HL-60/S4 treated with phorbol 12-myristate 13-acetate at 8.2 ng/mL for 4 days and 3 days (cell line): ENCODE results near the gene MUC22.
"Not testable (repeated sequence)": the region's sequence is repeated elsewhere in the genome, so short reads cannot be mapped to it uniquely, and the experiment has no call there.

ENCODE experiments used
- in situ Hi-C: fragments of 300-500 bp; cut with MboI; formaldehyde crosslinking; loops from 2 replicates; pipeline ENCODE4 v1.15.0; 2022; ENCODE audit warnings: low sequenced_read_pairs

The MUC22 gene

GRCh38 chr6:31035862-31036497 is 25.7 kb downstream of the MUC22 start:
- in situ Hi-C loops: no loop called here

DNA sequence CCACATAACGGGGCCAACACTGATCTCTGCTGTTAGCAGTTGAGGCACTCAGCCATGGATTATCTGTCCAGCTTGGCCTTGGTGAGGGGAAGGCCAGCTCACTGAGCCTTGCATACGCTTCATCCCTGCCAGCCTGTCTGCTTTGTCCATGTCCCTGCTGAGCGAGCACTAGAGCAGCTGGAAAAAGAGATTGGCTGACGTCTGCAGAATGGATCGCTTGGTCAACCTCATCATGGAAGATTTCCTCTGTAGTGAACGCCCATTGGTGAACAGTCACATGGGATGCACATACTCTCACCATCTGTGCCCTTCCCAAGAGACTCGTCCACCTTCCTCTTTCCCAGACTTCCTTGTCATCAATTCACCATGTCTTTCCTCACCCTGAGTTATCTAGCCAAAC is 26.9 kb downstream of the MUC22 start:
- in situ Hi-C loops: no loop called here

DNA sequence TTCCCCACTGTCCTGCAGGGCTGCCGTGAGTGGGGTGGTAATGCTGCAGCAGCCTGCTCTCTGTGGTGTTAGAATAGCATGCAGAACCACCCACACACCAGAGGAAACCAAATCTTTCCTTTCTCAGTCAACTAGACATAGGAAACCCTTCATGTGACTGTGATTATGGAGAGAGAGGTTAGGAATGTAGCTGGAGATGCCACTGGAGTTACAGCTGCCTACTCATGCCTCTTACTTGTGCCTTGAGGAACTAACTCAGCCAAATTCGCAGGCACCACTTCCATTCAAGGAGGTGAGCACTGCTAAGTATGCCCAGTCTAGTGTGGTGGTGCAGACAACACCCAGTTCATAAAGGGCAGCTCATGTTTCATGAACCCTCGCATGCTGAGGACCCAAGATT is 27.4 kb downstream of the MUC22 start:
- in situ Hi-C loops: no loop called here

- in situ Hi-C loops: no loop called here
Measured at GRCh38 chr6:31038559-31038958, 28.3 kb downstream of the MUC22 start.

DNA sequence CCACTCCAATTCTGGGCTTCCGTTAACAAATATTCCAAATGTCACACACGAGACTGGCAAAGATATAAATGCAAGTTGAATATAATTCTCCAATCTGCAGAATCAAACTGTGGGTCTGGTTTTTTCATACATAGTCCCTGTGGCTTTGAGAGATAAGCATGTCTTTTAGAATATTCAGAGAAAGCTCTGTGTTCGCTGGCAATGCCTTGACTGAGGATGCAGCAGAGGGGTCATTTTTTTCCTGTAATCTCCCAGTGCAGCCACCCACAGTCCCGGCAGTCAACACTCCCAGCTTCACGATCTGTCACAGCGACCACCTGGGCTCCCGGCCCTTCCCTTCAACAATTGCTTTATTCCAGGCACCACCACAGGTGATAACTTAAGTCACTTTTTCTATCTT is 30.5 kb downstream of the MUC22 start:
- in situ Hi-C loops: no loop called here

GRCh38 chr6:31041372-31041974 is 31.2 kb downstream of the MUC22 start:
- in situ Hi-C loops: no loop called here

DNA sequence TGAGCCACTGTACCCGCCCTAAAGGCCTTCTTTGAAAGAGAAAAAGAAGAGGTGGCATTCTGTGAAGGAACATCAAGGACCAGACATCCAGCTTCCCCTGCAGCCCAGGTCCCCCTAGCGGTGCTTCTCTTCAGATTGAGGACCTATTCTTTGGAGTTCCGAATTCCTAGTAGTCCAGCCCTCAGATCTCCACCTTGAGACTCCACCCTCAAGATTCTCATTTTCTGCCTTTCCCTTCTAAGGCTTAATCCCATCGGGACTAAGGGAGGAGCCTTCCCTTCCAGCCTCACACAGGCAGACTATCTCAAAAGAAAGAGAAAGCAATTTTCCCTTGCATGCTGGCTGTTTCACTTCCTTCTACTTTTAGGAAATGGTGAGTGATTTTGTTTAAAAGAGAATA is 32.5 kb downstream of the MUC22 start:
- in situ Hi-C loops: no loop called here

DNA sequence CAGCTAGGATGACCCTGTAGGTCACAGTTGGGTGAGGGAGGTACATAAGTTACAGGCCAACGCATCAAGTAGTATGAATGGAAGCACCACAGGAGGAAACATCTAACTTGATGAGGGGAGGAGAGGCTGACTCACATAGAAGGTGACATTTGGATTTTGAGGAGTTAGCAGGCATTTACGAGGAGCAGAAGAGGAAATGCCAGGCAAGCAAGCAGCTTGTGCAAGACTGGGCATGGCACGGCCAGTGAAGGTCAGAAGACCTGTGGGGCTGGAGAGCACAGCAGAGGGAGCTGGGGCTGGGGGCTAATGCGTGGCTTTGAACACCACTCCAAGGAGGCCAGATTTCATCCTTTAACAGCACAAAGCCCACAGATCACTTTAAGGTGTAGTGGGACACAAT is 37.8 kb downstream of the MUC22 start:
- in situ Hi-C loops: no loop called here

DNA sequence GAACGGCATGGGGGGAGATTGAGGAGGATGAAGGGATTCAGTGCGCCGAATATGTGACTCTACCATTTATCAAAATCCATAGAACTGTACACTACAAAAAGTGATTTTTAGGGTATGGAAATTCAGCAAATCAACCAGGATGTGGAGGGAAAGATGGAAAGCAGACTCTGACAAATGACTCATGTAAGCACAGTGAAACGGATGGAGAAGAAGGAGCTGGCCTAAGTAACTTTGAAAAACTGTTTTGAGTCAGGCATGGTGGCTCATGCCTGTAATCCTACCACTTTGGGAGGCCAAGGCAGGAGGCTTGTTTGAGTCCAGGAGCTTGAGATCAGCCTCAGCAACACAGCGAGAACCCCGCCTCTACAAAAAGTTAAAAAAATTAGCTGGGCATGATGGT is 39.2 kb downstream of the MUC22 start:
- in situ Hi-C loops: no loop called here

GRCh38 chr6:31053187-31053586 is 42.9 kb downstream of the MUC22 start:
- in situ Hi-C loops: not testable (repeated sequence)

DNA sequence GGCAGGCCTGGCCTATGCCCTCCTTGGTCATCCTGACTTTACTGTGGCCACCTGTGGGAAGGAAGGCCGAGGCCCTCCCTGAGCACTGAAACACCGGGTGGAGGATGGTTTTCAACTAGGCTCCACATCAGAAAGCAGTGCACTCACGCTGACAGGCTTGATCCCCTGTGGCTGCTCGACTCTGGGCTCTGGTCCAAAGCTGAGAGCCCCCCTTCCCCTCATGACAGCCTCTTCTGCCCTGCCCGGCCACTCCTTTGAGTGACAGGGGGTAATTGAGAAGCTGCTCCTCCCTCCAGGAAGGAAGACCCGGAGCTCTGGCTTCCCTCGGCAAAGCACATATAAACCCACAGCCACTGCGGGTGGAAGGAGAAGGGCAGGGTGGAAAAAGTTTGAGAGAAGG is 43.6 kb downstream of the MUC22 start:
- in situ Hi-C loops: no loop called here

- in situ Hi-C loops: no loop called here
Measured at GRCh38 chr6:31055441-31055840, 45.2 kb downstream of the MUC22 start.

- in situ Hi-C loops: no loop called here
Measured at GRCh38 chr6:31057426-31058003, 47.2 kb downstream of the MUC22 start.

DNA sequence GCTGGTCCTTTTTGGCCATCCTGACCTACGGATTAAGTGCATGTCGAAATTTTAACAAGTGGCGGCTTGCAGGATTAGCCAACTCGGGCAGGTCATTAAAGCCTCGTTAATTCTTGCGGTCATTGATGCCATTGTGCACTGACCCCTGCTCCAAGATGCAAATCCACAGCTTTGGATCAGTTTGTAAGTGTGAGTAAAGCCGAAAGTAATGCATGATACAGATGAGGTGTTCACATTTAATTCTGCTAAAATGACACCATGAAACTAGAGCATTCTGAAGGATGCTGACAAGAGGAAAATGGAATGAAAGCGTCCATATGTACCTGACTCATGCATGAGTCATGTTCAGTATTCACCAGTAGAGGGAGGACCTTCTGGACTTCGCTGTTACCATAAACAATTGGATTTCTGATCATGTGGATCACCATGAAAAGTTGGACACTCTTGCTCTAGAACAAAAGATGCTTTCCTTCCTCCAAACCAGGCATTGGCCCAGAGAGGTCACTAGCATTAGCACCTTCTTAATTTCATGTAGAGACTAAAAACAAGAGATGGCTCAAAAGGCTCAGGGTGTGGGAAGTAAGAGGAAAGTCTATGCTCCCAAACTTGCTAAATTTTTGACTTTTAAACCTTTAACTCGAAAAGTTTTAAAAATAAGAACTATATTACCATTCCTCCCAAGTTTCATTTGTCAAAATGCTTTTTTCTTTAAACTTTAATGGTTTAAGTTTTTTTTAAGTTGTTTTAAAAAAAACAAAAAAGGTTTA is 48.0 kb downstream of the MUC22 start:
- in situ Hi-C loops: no loop called here

DNA sequence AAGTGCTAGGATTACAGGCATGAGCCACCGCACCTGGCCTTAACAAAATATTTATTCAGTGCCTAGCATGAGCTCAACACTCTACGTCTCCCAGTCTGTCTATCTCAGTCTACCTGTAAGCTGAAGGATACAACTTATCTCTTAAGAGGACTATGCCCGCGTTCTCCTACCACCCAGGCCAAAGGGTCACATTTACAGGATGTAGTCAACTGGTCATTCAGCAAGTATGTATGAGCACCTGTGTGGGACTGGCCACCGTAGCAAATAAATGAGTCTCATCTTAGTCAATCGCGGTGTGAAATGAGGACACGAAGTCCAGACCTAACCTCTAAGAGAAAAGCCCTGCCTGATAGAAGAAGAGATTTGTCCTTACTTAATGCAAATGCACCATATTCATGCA is 49.9 kb downstream of the MUC22 start:
- in situ Hi-C loops: no loop called here

- in situ Hi-C loops: no loop called here
Measured at GRCh38 chr6:31063906-31064435, 53.7 kb downstream of the MUC22 start.

DNA sequence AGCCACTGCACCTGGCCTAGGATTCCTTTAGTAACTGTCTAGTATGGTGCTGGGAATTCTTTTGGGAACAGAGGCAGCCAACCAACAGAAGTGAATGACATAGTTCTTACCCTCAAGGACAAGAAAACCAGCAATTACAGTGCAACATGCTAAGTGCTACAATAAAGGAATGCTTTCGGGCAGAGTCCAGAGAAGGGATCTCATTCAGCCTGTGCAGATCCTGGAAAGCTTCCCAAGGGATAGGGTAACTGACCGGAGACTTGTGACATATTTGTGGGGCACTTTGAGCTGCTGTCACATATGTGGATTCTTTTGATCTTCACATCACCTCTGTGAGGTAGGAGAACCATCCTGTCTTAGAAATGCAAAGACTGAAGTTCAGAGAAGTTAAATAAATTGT is 55.3 kb downstream of the MUC22 start:
- in situ Hi-C loops: no loop called here

DNA sequence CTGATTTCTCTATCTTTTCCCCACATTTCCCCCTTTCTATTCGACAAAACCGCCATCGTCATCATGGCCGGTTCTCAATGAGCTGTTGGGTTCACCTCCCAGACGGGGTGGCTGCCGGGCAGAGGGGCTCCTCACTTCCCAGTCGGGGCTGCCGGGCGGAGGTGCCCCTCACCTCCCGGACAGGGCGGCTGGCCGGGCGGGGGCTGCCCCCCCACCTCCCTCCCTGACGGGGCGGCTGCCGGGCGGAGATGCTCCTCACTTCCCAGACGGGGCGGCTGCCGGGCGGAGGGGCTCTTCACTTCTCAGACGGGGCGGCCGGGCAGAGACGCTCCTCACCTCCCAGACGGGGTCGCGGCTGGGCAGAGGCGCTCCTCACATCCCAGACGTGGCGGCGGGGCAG is 56.8 kb downstream of the MUC22 start:
- in situ Hi-C loops: not testable (repeated sequence)

- in situ Hi-C loops: not testable (repeated sequence)
Measured at GRCh38 chr6:31067891-31068668, 57.8 kb downstream of the MUC22 start.

GRCh38 chr6:31068669-31069340 is 58.5 kb downstream of the MUC22 start:
- in situ Hi-C loops: no loop called here
